ENCODE measurements around the gene ATP8A2. TPM values are rescaled to one million over a fixed set of nuclear protein-coding genes. Genes with fewer than 3 reads are reported as not detected.

ATP8A2 gene
- total and polyA plus RNA-seq, 2 of the 4 experiments (the other 2 are of a cell fraction) = 0.02 to 0.18 TPM

DNA sequence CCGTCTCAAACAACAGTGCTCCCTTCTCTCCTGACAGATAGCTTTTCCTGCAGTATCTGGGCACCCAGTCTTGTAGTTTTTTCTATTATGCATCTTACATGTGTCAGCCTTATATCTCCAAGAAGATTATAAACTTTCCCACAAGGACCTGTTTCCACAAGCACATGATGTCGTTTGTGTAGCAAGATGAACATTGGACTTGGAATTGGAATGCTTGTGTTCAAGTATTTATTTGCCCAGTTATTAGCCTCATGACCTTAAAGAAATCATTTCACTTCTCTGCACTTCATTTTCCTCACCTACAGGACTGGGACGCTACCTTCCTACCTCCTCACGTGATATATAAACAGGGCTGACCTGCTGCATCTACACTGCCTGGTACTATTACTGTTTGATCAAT lies 658.6 kb downstream of the ATP8A2 start:
- Histone ChIP-seq H3K9me1 (ENCODE audit: insufficient read depth, low read length) (no peaks in the 10 kb centered on the region), H3K9me3 (ENCODE audit: control insufficient read depth, insufficient read depth, low read length) (no peaks in the 10 kb centered on the region), H2BK15ac (ENCODE audit: low read depth, low read length) (no peak overlapping the region), H2AFZ (replicated peaks; ENCODE audit: low read length, poor library complexity) (no peak overlapping the region), H4K20me1 (ENCODE audit: insufficient read depth, low read length) (no peaks in the 10 kb centered on the region), H3K4me1 (ENCODE audit: control insufficient read depth, insufficient read depth, low read length) (no peaks in the 10 kb centered on the region), H2BK20ac (ENCODE audit: low read depth, low read length) (no peak overlapping the region), H3K14ac (replicated peaks; ENCODE audit: low read depth, low read length) (no peak overlapping the region), H3K27ac (ENCODE audit: insufficient read depth, low read length) (no peak overlapping the region), H4K91ac (ENCODE audit: insufficient read depth, low read depth, low read length) (no peak overlapping the region), H3K4me2 (ENCODE audit: low read depth, low read length) (no peak overlapping the region), H2AK9ac (replicated peaks; ENCODE audit: low read depth, low read length, poor library complexity) (no peak overlapping the region), H2AK5ac (ENCODE audit: low read depth, low read length) (no peak overlapping the region), H3K9ac (ENCODE audit: low read depth, low read length) (no peak overlapping the region), H2BK120ac (ENCODE audit: low read depth, low read length) (no peak overlapping the region), H3K4ac (ENCODE audit: low read depth, low read length) (no peak overlapping the region), H4K8ac (ENCODE audit: low read depth in 2 of 2, low read length in 2 of 2) (no peak overlapping the region), H3K56ac (ENCODE audit: extremely low read depth, insufficient read depth, low read length) (no peak overlapping the region), H3K79me1 (ENCODE audit: low read depth in 1 of 2, low read length in 2 of 2) (no peaks in the 10 kb centered on the region), H3K27me3 (ENCODE audit: control insufficient read depth, insufficient read depth, low read length) (no peaks in the 10 kb centered on the region), H2BK5ac (ENCODE audit: low read depth, low read length, poor library complexity, severe bottlenecking) (no peak overlapping the region), H3K4me3 (ENCODE audit: insufficient read depth, low read depth, low read length) (no peak overlapping the region), H3K36me3 (ENCODE audit: control insufficient read depth, insufficient read depth, low read length) (no peaks in the 10 kb centered on the region), H4K5ac (ENCODE audit: low read depth, low read length) (no peak overlapping the region), H3K18ac (ENCODE audit: low read depth, low read length) (no peak overlapping the region), H3K23ac (ENCODE audit: low read depth, low read length) (no peak overlapping the region)
- no CpG with 5 or more reads among the region's 4 CpGs for WGBS, 2 experiments (ENCODE audit: extremely low coverage in 2 of 2, insufficient read length in 1 of 2)
- dilution Hi-C loops (cut with HindIII; ENCODE audit: low sequenced_read_pairs, unreplicated experiment) (no loop called here), intact Hi-C loops (cut with micrococcal nuclease) (no loop called here), in situ Hi-C loops (cut with MboI; ENCODE audit: low sequenced_read_pairs) (no loop called here)
- no peak for DNase-seq
- TF ChIP-seq, protein P1, sequence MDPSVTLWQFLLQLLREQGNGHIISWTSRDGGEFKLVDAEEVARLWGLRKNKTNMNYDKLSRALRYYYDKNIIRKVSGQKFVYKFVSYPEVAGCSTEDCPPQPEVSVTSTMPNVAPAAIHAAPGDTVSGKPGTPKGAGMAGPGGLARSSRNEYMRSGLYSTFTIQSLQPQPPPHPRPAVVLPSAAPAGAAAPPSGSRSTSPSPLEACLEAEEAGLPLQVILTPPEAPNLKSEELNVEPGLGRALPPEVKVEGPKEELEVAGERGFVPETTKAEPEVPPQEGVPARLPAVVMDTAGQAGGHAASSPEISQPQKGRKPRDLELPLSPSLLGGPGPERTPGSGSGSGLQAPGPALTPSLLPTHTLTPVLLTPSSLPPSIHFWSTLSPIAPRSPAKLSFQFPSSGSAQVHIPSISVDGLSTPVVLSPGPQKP (IDR thresholded peaks at IDR 0.05; ENCODE audit: borderline replicate concordance, low read depth, low read length) = no peak
- no peak for TF ChIP-seq CHD1 (IDR thresholded peaks at IDR 0.05; ENCODE audit: low read depth, low read length)
- no peak for ATAC-seq (ENCODE audit: low read depth)
- ChIA-PET CTCF (no interaction called here), POLR2A (ENCODE audit: unreplicated experiment) (interaction anchor here (0.6 kb wide), 1 partner anchor 426 kb away, joined by 3 read pairs; no protein-coding TSS in a partner anchor)
- BruUV-seq (replicated peaks) = no TSS peak
